ENCODE results near the gene BCAS3. TPM values are rescaled to one million over a fixed set of nuclear protein-coding genes. Genes with fewer than 3 reads are reported as not detected.
"Not testable (repeated sequence)": the region's sequence is repeated elsewhere in the genome, so short reads cannot be mapped to it uniquely, and the experiment has no call there.

The BCAS3 gene
- total RNA-seq, 1 donor from 2014 or later, result 40.8 TPM

GRCh38 chr17:61418449-61418848 lies 740.8 kb downstream of the BCAS3 start:
- no peak for FAIRE-seq
- DNase-seq (ENCODE audit: low spot score in 2 of 2), result no peak

- FAIRE-seq, result no peak
- no peak for DNase-seq (ENCODE audit: low spot score in 2 of 2)
Measured at GRCh38 chr17:61419496-61420046, 741.9 kb downstream of the BCAS3 start.

- no peak for FAIRE-seq
- DNase-seq (ENCODE audit: low spot score in 2 of 2), result no peak
Measured at GRCh38 chr17:61420052-61420451, 742.4 kb downstream of the BCAS3 start.

GRCh38 chr17:61420745-61421398 lies 743.2 kb downstream of the BCAS3 start:
- DNase-seq (ENCODE audit: low spot score in 2 of 2) (no peak), FAIRE-seq (no peak)

GRCh38 chr17:61421460-61421859 lies 743.8 kb downstream of the BCAS3 start:
- no peak for DNase-seq (ENCODE audit: low spot score in 2 of 2)
- FAIRE-seq, result no peak

- DNase-seq (ENCODE audit: low spot score in 2 of 2) (no peak), FAIRE-seq (no peak)
Measured at GRCh38 chr17:61422116-61422799, 744.6 kb downstream of the BCAS3 start.

- no peak for FAIRE-seq
- no peak for DNase-seq (ENCODE audit: low spot score in 2 of 2)
Measured at GRCh38 chr17:61422869-61423268, 745.2 kb downstream of the BCAS3 start.

GRCh38 chr17:61423967-61424649 lies 746.5 kb downstream of the BCAS3 start:
- DNase-seq (ENCODE audit: low spot score in 2 of 2) (no peak), FAIRE-seq (no peak)

- no peak for DNase-seq (ENCODE audit: low spot score in 2 of 2)
- no peak for FAIRE-seq
Measured at GRCh38 chr17:61425682-61426481, 748.2 kb downstream of the BCAS3 start.

- DNase-seq (ENCODE audit: low spot score in 2 of 2), result no peak
Measured at GRCh38 chr17:61426482-61427304, 749.0 kb downstream of the BCAS3 start.

GRCh38 chr17:61427567-61427966 lies 749.9 kb downstream of the BCAS3 start:
- FAIRE-seq, result no peak
- no peak for DNase-seq (ENCODE audit: low spot score in 2 of 2)

More at GRCh38 chr17:61426482-61427304, 749.0 kb downstream of the BCAS3 start:
- FAIRE-seq, result no peak

GRCh38 chr17:61429274-61429673 lies 751.6 kb downstream of the BCAS3 start:
- FAIRE-seq (no peak), DNase-seq (ENCODE audit: low spot score in 2 of 2) (no peak)

- not testable (repeated sequence) for DNase-seq (ENCODE audit: low spot score in 2 of 2); FAIRE-seq
Measured at GRCh38 chr17:61429831-61430230, 752.2 kb downstream of the BCAS3 start.

- FAIRE-seq (no peak), DNase-seq (ENCODE audit: low spot score in 2 of 2) (no peak)
Measured at GRCh38 chr17:61431594-61432311, 754.1 kb downstream of the BCAS3 start.

- no peak for FAIRE-seq
Measured at GRCh38 chr17:61436273-61436672, 758.6 kb downstream of the BCAS3 start.

GRCh38 chr17:61436995-61437704 lies 759.5 kb downstream of the BCAS3 start:
- no peak for DNase-seq (ENCODE audit: low spot score in 2 of 2)
- no peak for FAIRE-seq

More at GRCh38 chr17:61436273-61436672, 758.6 kb downstream of the BCAS3 start:
- DNase-seq (ENCODE audit: low spot score in 2 of 2), result no peak

- DNase-seq (ENCODE audit: low spot score in 2 of 2) (no peak), FAIRE-seq (no peak)
Measured at GRCh38 chr17:61440697-61441096, 763.0 kb downstream of the BCAS3 start.

- not testable (repeated sequence) for FAIRE-seq; DNase-seq (ENCODE audit: low spot score in 2 of 2)
Measured at GRCh38 chr17:61441507-61441906, 763.9 kb downstream of the BCAS3 start.

Measured in frontal cortex (tissue), 4 donors.